NT2/D1 (cell line): Measurements from ENCODE around the gene CCNA1.

Experiments used
- DNase-seq: peaks from one replicate; pipeline ENCODE4 v3.0.0-alpha.2; 2011; ENCODE audit warnings: low read depth, low spot score
- H3K27me3 ChIP-seq: 2 replicates; pipeline ENCODE4 v1.6.0; 2011; ENCODE audit warnings: mild to moderate bottlenecking; ENCODE audit not compliant: insufficient read length, insufficient read depth
- H3K36me3 ChIP-seq: 2 replicates; pipeline ENCODE4 v1.6.1; 2011; ENCODE audit warnings: mild to moderate bottlenecking, low read length, mixed read lengths; ENCODE audit not compliant: insufficient read depth, insufficient read length
- H3K4me1 ChIP-seq: 2 replicates; pipeline ENCODE4 v1.5.1; 2011; ENCODE audit not compliant: insufficient read depth, insufficient read length
- H3K4me3 ChIP-seq: 2 replicates; pipeline ENCODE4 v1.5.1; 2011; ENCODE audit warnings: low read depth; ENCODE audit not compliant: insufficient read length
- H3K9ac ChIP-seq: 2 replicates; pipeline ENCODE4 v1.6.0; 2011; ENCODE audit warnings: low read depth; ENCODE audit not compliant: insufficient read length
- H3K9me3 ChIP-seq: 2 replicates; pipeline ENCODE4 v1.5.1; 2011; ENCODE audit warnings: mild to moderate bottlenecking, low read length; ENCODE audit not compliant: insufficient read depth
- SUZ12 ChIP-seq: IDR thresholded peaks from 2 replicates; pipeline ENCODE4 v1.6.1; 2011; ENCODE audit not compliant: insufficient read length, insufficient read depth; ENCODE audit errors: extremely low read depth
- YY1 ChIP-seq: IDR thresholded peaks from 2 replicates; pipeline ENCODE4 v1.6.1; 2011; ENCODE audit not compliant: insufficient read length, insufficient read depth
- ZNF274 ChIP-seq: IDR thresholded peaks from 2 replicates; pipeline ENCODE4 v1.6.1; 2011; ENCODE audit warnings: mild to moderate bottlenecking, low read depth, low read length

CCNA1 gene

GRCh38 chr13:36418022-36418805 is 14.1 kb upstream of the CCNA1 start:
- DNase-seq = no peak
- TF ChIP-seq SUZ12 (no peak), YY1 (no peak), ZNF274 (no peak)
- no peaks in the 10 kb centered on the region for H3K36me3 ChIP-seq
- no peaks in the 10 kb centered on the region for H3K27me3 ChIP-seq
- no peaks in the 10 kb centered on the region for H3K4me1 ChIP-seq
- H3K9me3 ChIP-seq = no peaks in the 10 kb centered on the region
- H3K9ac ChIP-seq = no peak overlapping the region
- no peak overlapping the region for H3K4me3 ChIP-seq

- Histone ChIP-seq H3K27me3 (no peaks in the 10 kb centered on the region), H3K9me3 (no peaks in the 10 kb centered on the region), H3K9ac (no peak overlapping the region), H3K36me3 (no peaks in the 10 kb centered on the region), H3K4me3 (no peak overlapping the region), H3K4me1 (no peaks in the 10 kb centered on the region)
- peak; percentile 54 for DNase-seq
- TF ChIP-seq YY1 = no peak
- no peak for TF ChIP-seq ZNF274
- TF ChIP-seq SUZ12 = no peak
Measured at GRCh38 chr13:36420437-36420891, 11.8 kb upstream of the CCNA1 start.

GRCh38 chr13:36421447-36421846 is 10.8 kb upstream of the CCNA1 start:
- TF ChIP-seq YY1 = no peak
- TF ChIP-seq ZNF274 = no peak
- TF ChIP-seq SUZ12 = no peak
- no peak overlapping the region for H3K4me3 ChIP-seq
- no peaks in the 10 kb centered on the region for H3K9me3 ChIP-seq
- H3K27me3 ChIP-seq = no peaks in the 10 kb centered on the region
- no peak overlapping the region for H3K9ac ChIP-seq
- no peaks in the 10 kb centered on the region for H3K4me1 ChIP-seq
- no peaks in the 10 kb centered on the region for H3K36me3 ChIP-seq
- no peak for DNase-seq

GRCh38 chr13:36428086-36428485 is 4.2 kb upstream of the CCNA1 start:
- Histone ChIP-seq H3K9ac (no peak overlapping the region), H3K36me3 (no peaks in the 10 kb centered on the region), H3K27me3 (peaks cover 35% of the 10 kb centered on the region), H3K4me1 (no peaks in the 10 kb centered on the region), H3K9me3 (no peaks in the 10 kb centered on the region), H3K4me3 (no peak overlapping the region)
- TF ChIP-seq YY1 = no peak
- no peak for TF ChIP-seq ZNF274
- no peak for TF ChIP-seq SUZ12
- DNase-seq = no peak

- no peak overlapping the region for H3K4me3 ChIP-seq
- no peak for DNase-seq
- peaks cover 48% of the 10 kb centered on the region for H3K27me3 ChIP-seq
- H3K4me1 ChIP-seq = no peaks in the 10 kb centered on the region
- H3K9me3 ChIP-seq = no peaks in the 10 kb centered on the region
- no peak for TF ChIP-seq YY1
- TF ChIP-seq ZNF274 = no peak
- H3K9ac ChIP-seq = no peak overlapping the region
- no peaks in the 10 kb centered on the region for H3K36me3 ChIP-seq
Measured at GRCh38 chr13:36430247-36431203, 1.8 kb upstream of the CCNA1 start.

- TF ChIP-seq SUZ12 = no peak
- TF ChIP-seq ZNF274 = no peak
- no peak for TF ChIP-seq YY1
- Histone ChIP-seq H3K9me3 (no peaks in the 10 kb centered on the region), H3K9ac (peak overlapping the region; percentile 61), H3K4me3 (peak overlapping the region; percentile 60), H3K36me3 (no peaks in the 10 kb centered on the region), H3K27me3 (peaks cover 48% of the 10 kb centered on the region), H3K4me1 (no peaks in the 10 kb centered on the region)
- no peak for DNase-seq
Measured at GRCh38 chr13:36431204-36432105, 840 bp upstream of the CCNA1 start.
